Measurements from ENCODE around the gene NFX1. TPM values are rescaled to one million over a fixed set of nuclear protein-coding genes. Genes with fewer than 3 reads are reported as not detected.

The NFX1 gene
- total and polyA plus RNA-seq, 9 donors, result 21.9 to 28.9 (median 24.7) TPM

GRCh38 chr9:33250458-33250995 is 39.8 kb upstream of the NFX1 start:
- WGBS (ENCODE audit: insufficient coverage), result 100% methylated on average over 1 of the region's 1 CpG
- Histone ChIP-seq H3K27ac (ENCODE audit: low read length) (no peak overlapping the region), H3K27me3 (ENCODE audit: control insufficient read depth, insufficient read depth, low read length) (no peaks in the 10 kb centered on the region), H3K4me3 (ENCODE audit: low read length) (no peak overlapping the region), H3K36me3 (ENCODE audit: control insufficient read depth, insufficient read depth, low read length) (peaks cover 34% of the 10 kb centered on the region), H3K9me3 (replicated peaks; ENCODE audit: control insufficient read depth, low read depth, low read length) (no peaks in the 10 kb centered on the region), H3K4me1 (ENCODE audit: control insufficient read depth, insufficient read depth, low read length) (no peaks in the 10 kb centered on the region)
- DNase-seq, result peak; percentile 24

- Histone ChIP-seq H3K27me3 (ENCODE audit: control insufficient read depth, insufficient read depth, low read length) (no peaks in the 10 kb centered on the region), H3K36me3 (ENCODE audit: control insufficient read depth, insufficient read depth, low read length) (peaks cover 62% of the 10 kb centered on the region), H3K4me3 (ENCODE audit: low read length) (no peak overlapping the region), H3K9me3 (replicated peaks; ENCODE audit: control insufficient read depth, low read depth, low read length) (no peaks in the 10 kb centered on the region), H3K27ac (ENCODE audit: low read length) (no peak overlapping the region), H3K4me1 (ENCODE audit: control insufficient read depth, insufficient read depth, low read length) (no peaks in the 10 kb centered on the region)
- 100% methylated on average over 3 of the region's 4 CpGs for WGBS (ENCODE audit: insufficient coverage)
- no peak for DNase-seq
Measured at GRCh38 chr9:33254211-33254610, 36.1 kb upstream of the NFX1 start.

GRCh38 chr9:33255014-33255413 is 35.3 kb upstream of the NFX1 start:
- H3K4me3 ChIP-seq (ENCODE audit: low read length), result no peak overlapping the region
- no peaks in the 10 kb centered on the region for H3K9me3 ChIP-seq (replicated peaks; ENCODE audit: control insufficient read depth, low read depth, low read length)
- H3K27me3 ChIP-seq (ENCODE audit: control insufficient read depth, insufficient read depth, low read length), result no peaks in the 10 kb centered on the region
- DNase-seq, result no peak
- WGBS (ENCODE audit: insufficient coverage), result 97% methylated on average over 8 of the region's 8 CpGs
- H3K36me3 ChIP-seq (ENCODE audit: control insufficient read depth, insufficient read depth, low read length), result peaks cover 66% of the 10 kb centered on the region
- no peak overlapping the region for H3K27ac ChIP-seq (ENCODE audit: low read length)
- H3K4me1 ChIP-seq (ENCODE audit: control insufficient read depth, insufficient read depth, low read length), result no peaks in the 10 kb centered on the region

- WGBS (ENCODE audit: insufficient coverage), result 83% methylated on average over 3 of the region's 4 CpGs
- Histone ChIP-seq H3K9me3 (replicated peaks; ENCODE audit: control insufficient read depth, low read depth, low read length) (no peaks in the 10 kb centered on the region), H3K27ac (ENCODE audit: low read length) (no peak overlapping the region), H3K4me1 (ENCODE audit: control insufficient read depth, insufficient read depth, low read length) (no peaks in the 10 kb centered on the region), H3K36me3 (ENCODE audit: control insufficient read depth, insufficient read depth, low read length) (peaks cover 66% of the 10 kb centered on the region), H3K4me3 (ENCODE audit: low read length) (no peak overlapping the region), H3K27me3 (ENCODE audit: control insufficient read depth, insufficient read depth, low read length) (no peaks in the 10 kb centered on the region)
- DNase-seq, result no peak
Measured at GRCh38 chr9:33255471-33255870, 34.8 kb upstream of the NFX1 start.

GRCh38 chr9:33256236-33256635 is 34.1 kb upstream of the NFX1 start:
- Histone ChIP-seq H3K4me1 (ENCODE audit: control insufficient read depth, insufficient read depth, low read length) (no peaks in the 10 kb centered on the region), H3K27ac (ENCODE audit: low read length) (no peak overlapping the region), H3K4me3 (ENCODE audit: low read length) (no peak overlapping the region), H3K36me3 (ENCODE audit: control insufficient read depth, insufficient read depth, low read length) (peaks cover 68% of the 10 kb centered on the region), H3K9me3 (replicated peaks; ENCODE audit: control insufficient read depth, low read depth, low read length) (no peaks in the 10 kb centered on the region), H3K27me3 (ENCODE audit: control insufficient read depth, insufficient read depth, low read length) (no peaks in the 10 kb centered on the region)
- DNase-seq, result no peak
- no CpG with 5 or more reads among the region's 2 CpGs for WGBS (ENCODE audit: insufficient coverage)

- H3K27ac ChIP-seq (ENCODE audit: low read length), result no peak overlapping the region
- H3K27me3 ChIP-seq (ENCODE audit: control insufficient read depth, insufficient read depth, low read length), result no peaks in the 10 kb centered on the region
- peaks cover 74% of the 10 kb centered on the region for H3K36me3 ChIP-seq (ENCODE audit: control insufficient read depth, insufficient read depth, low read length)
- no peaks in the 10 kb centered on the region for H3K4me1 ChIP-seq (ENCODE audit: control insufficient read depth, insufficient read depth, low read length)
- H3K9me3 ChIP-seq (replicated peaks; ENCODE audit: control insufficient read depth, low read depth, low read length), result no peaks in the 10 kb centered on the region
- DNase-seq, result no peak
- WGBS (ENCODE audit: insufficient coverage), result no CpG with 5 or more reads among the region's 4 CpGs
- H3K4me3 ChIP-seq (ENCODE audit: low read length), result no peak overlapping the region
Measured at GRCh38 chr9:33257276-33257675, 33.0 kb upstream of the NFX1 start.

GRCh38 chr9:33260372-33260771 is 29.9 kb upstream of the NFX1 start:
- WGBS (ENCODE audit: insufficient coverage), result no CpG with 5 or more reads among the region's 1 CpG
- Histone ChIP-seq H3K27ac (ENCODE audit: low read length) (no peak overlapping the region), H3K4me3 (ENCODE audit: low read length) (no peak overlapping the region)

GRCh38 chr9:33263131-33264002 is 26.9 kb upstream of the NFX1 start:
- Histone ChIP-seq H3K4me3 (ENCODE audit: low read length) (peak overlapping the region; percentile 94), H3K4me1 (ENCODE audit: control insufficient read depth, insufficient read depth, low read length) (peaks cover 20% of the 10 kb centered on the region), H3K9me3 (replicated peaks; ENCODE audit: control insufficient read depth, low read depth, low read length) (no peaks in the 10 kb centered on the region), H3K36me3 (ENCODE audit: control insufficient read depth, insufficient read depth, low read length) (peaks cover 47% of the 10 kb centered on the region), H3K27ac (ENCODE audit: low read length) (peak overlapping the region; percentile 88), H3K27me3 (ENCODE audit: control insufficient read depth, insufficient read depth, low read length) (no peaks in the 10 kb centered on the region)
- WGBS (ENCODE audit: insufficient coverage), result 3% methylated on average over 17 of the region's 25 CpGs
- no peak for DNase-seq

More at GRCh38 chr9:33260372-33260771, 29.9 kb upstream of the NFX1 start:
- Histone ChIP-seq H3K27me3 (ENCODE audit: control insufficient read depth, insufficient read depth, low read length) (no peaks in the 10 kb centered on the region), H3K4me1 (ENCODE audit: control insufficient read depth, insufficient read depth, low read length) (peaks cover 12% of the 10 kb centered on the region), H3K36me3 (ENCODE audit: control insufficient read depth, insufficient read depth, low read length) (peaks cover 56% of the 10 kb centered on the region), H3K9me3 (replicated peaks; ENCODE audit: control insufficient read depth, low read depth, low read length) (no peaks in the 10 kb centered on the region)
- no peak for DNase-seq

- Histone ChIP-seq H3K27ac (ENCODE audit: low read length) (peak overlapping the region; percentile 88), H3K27me3 (ENCODE audit: control insufficient read depth, insufficient read depth, low read length) (no peaks in the 10 kb centered on the region), H3K4me1 (ENCODE audit: control insufficient read depth, insufficient read depth, low read length) (peaks cover 20% of the 10 kb centered on the region), H3K4me3 (ENCODE audit: low read length) (peak overlapping the region; percentile 94), H3K36me3 (ENCODE audit: control insufficient read depth, insufficient read depth, low read length) (peaks cover 42% of the 10 kb centered on the region), H3K9me3 (replicated peaks; ENCODE audit: control insufficient read depth, low read depth, low read length) (no peaks in the 10 kb centered on the region)
- 0% methylated on average over 36 of the region's 37 CpGs for WGBS (ENCODE audit: insufficient coverage)
- peak; percentile 70 for DNase-seq
Measured at GRCh38 chr9:33264003-33264472, 26.3 kb upstream of the NFX1 start.

GRCh38 chr9:33264473-33265177 is 25.7 kb upstream of the NFX1 start, which contains the start of the genes BAG1 and CHMP5:
Gene BAG1 (minus strand): TSS chr9:33264708.
Gene CHMP5 (plus strand): TSS chr9:33265049. CDS start chr9:33265079, 30 bp downstream.
- Histone ChIP-seq H3K27me3 (ENCODE audit: control insufficient read depth, insufficient read depth, low read length) (no peaks in the 10 kb centered on the region), H3K27ac (ENCODE audit: low read length) (peak within 1 kb of the TSS; percentile 88), H3K4me1 (ENCODE audit: control insufficient read depth, insufficient read depth, low read length) (peaks cover 20% of the 10 kb centered on the region), H3K9me3 (replicated peaks; ENCODE audit: control insufficient read depth, low read depth, low read length) (no peaks in the 10 kb centered on the region), H3K4me3 (ENCODE audit: low read length) (peak within 1 kb of the TSS; percentile 94), H3K36me3 (ENCODE audit: control insufficient read depth, insufficient read depth, low read length) (peaks cover 36% of the 10 kb centered on the region)
- under 1% methylated on average over 67 of the region's 67 CpGs for WGBS (ENCODE audit: insufficient coverage)
- DNase-seq, result peak; percentile 100

Measured in muscle of leg (tissue), 11 donors.